Measurements from ENCODE around the gene ST6GALNAC3.
A peak's percentile ranks its signal among the peaks of the same experiment; 100 is the strongest.

Gene ST6GALNAC3

GRCh38 chr1:76247261-76247852 is 172.8 kb downstream of the ST6GALNAC3 start:
- no peak for DNase-seq (ENCODE audit: low spot score)

DNA sequence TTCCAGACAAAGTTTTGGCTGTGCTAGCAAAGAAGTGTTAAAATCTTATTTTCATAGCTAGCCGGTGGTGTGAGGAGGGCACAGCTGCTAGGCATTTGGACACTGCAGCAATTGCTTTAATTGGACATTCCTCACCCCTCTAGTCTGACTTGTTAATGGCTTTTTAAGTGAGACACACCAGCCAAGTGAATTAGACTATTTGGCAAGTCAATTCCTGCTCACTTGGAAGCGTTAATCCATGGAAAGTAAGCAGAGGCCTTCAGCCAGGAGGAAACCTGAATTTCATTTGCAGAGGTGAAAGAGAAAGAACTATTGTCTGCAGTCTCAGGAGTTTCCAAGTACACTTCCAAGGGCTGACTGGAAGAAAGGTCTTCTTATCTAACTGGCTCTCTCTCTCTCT is 175.7 kb downstream of the ST6GALNAC3 start:
- DNase-seq (ENCODE audit: low spot score): no peak

GRCh38 chr1:76252431-76252830 is 177.9 kb downstream of the ST6GALNAC3 start:
- DNase-seq (ENCODE audit: low spot score): no peak

- DNase-seq (ENCODE audit: low spot score): no peak
Observed at GRCh38 chr1:76254104-76255030, 179.8 kb downstream of the ST6GALNAC3 start.

- DNase-seq (ENCODE audit: low spot score): no peak
Observed at GRCh38 chr1:76256289-76257223, 182.0 kb downstream of the ST6GALNAC3 start.

- DNase-seq (ENCODE audit: low spot score): no peak
Observed at GRCh38 chr1:76257823-76258222, 183.3 kb downstream of the ST6GALNAC3 start.

- no peak for DNase-seq (ENCODE audit: low spot score)
Observed at GRCh38 chr1:76259270-76259669, 184.7 kb downstream of the ST6GALNAC3 start.

DNA sequence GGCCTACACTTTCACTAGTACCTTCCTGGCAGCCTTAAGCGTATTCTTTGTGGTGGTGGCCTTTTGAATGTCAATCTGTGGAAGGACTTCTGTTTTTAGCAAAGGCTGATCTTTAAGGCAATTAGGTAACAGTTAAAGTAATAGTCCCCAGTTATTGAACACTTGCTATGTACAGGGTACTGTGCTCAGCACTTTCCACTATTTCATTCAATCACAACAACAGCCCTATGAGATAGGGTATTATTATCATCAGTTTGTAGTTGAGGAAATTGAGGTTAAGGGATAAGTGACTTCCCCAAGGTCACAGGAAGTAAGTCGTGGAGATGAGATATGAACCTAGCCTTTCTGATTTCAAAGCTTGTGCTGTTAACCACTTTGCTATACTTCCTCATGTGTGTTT is 185.7 kb downstream of the ST6GALNAC3 start:
- DNase-seq (ENCODE audit: low spot score): no peak

DNA sequence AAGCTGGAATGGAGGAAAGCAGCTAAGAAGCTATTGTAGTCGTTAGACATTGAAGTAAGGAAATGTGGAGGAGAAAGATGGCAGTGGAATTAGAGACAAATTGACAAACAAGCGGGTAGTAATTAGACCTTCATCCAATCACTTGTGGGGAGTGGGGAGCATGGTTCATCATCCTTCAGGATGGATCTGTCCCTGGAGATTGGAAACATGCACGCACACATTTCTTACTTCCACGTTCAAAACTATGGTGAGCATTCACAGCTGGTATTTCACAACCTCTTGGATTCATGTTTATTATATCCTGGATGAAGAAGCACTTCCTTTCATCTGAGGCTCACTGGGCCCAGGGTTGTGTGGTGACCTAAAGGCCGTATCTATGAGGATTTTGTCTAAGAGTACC is 188.1 kb downstream of the ST6GALNAC3 start:
- DNase-seq (ENCODE audit: low spot score): no peak

DNA sequence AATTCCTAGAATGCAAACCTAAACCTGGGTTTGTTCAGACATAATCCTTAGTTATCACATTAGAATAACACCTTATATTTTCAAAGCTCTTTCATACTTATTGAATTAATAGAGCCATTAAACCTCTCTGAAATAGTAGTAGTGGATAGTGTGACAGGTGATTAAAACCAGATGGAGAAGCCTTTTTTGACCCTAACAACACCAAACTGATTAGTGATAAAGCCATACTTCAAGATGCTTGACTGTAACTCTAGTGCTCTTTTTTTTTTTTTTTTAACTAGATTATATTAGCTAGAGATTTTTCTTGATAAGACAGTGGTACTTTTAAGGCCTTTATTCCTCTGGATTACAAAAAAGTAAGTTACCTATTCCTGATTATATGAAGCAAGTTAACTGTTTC is 190.1 kb downstream of the ST6GALNAC3 start:
- DNase-seq (ENCODE audit: low spot score): no peak

- DNase-seq (ENCODE audit: low spot score): no peak
Observed at GRCh38 chr1:76266762-76267161, 192.2 kb downstream of the ST6GALNAC3 start.

GRCh38 chr1:76267631-76268030 is 193.1 kb downstream of the ST6GALNAC3 start:
- peak; percentile 58 for DNase-seq (ENCODE audit: low spot score)

- no peak for DNase-seq (ENCODE audit: low spot score)
Observed at GRCh38 chr1:76268341-76268740, 193.8 kb downstream of the ST6GALNAC3 start.

GRCh38 chr1:76269155-76269554 is 194.6 kb downstream of the ST6GALNAC3 start:
- DNase-seq (ENCODE audit: low spot score): no peak

DNA sequence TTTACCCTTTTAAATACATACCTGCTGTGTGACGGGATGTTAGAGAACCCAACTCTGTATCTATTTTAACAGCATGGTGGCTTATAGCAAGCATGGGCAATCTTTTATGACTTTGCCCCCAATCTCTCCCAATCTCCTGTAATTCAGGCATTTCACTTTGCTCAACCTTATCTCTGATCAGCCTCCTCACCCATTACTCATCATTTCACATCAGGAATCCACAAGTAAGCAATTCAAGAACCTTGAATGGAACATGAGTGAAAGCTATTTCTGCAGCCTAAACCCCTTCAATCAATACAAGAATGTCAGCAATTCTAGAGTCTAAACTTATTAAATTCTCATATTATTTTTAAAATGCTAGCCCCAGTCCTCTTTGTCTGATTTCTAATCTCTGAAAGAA is 199.8 kb downstream of the ST6GALNAC3 start:
- DNase-seq (ENCODE audit: low spot score): no peak

GRCh38 chr1:76274718-76275117 is 200.2 kb downstream of the ST6GALNAC3 start:
- no peak for DNase-seq (ENCODE audit: low spot score)

DNA sequence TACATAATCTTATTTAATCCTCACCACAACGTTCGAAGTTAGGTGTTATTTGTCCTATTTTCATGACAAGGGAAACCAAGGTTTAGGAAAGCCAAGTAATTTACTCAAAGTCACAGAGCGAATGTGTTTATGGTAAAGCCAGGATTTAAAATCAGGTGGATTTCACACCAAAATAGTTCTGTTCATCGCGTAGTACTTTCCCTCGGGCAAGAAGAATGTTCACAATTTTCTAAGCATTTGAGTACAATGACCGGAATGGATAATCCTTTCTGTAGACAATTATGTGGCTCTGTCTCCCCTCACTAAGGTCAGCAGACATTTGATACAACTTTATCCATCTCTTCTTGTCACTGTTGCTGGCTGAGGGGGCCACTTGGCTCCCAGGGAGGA is 204.2 kb downstream of the ST6GALNAC3 start:
- no peak for DNase-seq (ENCODE audit: low spot score)

- no peak for DNase-seq (ENCODE audit: low spot score)
Observed at GRCh38 chr1:76279101-76279748, 204.7 kb downstream of the ST6GALNAC3 start.

- no peak for DNase-seq (ENCODE audit: low spot score)
Observed at GRCh38 chr1:76281306-76281705, 206.8 kb downstream of the ST6GALNAC3 start.

GRCh38 chr1:76284842-76285241 is 210.3 kb downstream of the ST6GALNAC3 start:
- DNase-seq (ENCODE audit: low spot score): no peak

DNA sequence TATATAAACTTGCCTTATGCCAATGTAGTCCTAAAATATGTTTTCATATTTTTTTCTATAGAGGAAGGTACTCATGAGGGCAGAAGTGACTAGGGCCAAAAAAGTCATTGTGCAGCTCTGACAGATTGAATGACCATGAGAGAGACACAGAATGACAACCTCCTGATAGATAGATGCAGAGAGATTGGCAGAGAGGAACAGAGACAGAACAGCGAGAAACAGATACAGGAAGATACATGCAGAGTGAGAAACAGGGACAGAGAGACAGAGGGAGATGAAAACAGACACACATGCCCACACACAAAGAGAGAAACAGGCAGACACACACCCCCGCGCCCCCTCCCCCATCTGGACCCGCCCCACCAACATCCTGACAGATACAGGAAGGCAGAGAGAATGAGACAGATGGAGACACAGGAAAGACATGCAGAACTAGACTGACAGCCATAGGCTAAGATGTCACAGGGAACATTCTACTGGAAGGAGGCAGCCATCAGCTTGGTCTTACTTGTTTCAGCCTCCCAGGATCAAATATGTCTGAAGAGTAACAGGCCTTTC is 211.1 kb downstream of the ST6GALNAC3 start:
- peak; percentile 60 for DNase-seq (ENCODE audit: low spot score)

DNA sequence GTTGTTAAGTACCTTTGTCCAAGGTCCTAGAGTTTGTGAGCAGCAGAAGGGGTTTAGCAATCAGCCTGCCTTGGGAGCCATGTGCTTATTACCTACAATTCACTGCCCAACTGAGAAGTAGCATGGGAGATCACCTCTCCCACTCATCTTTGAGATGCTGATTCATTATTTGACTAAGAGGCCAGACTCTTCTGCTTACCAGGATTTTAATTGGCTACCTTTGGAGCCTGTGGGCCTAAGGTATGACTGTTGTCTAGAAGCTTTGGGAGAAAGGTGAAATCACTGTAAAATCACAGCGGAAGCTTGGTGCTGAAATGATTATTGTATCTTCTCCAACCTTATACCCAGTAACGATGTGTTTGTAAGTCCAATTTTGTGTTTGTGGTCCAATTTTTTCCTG is 213.4 kb downstream of the ST6GALNAC3 start:
- DNase-seq (ENCODE audit: low spot score): no peak

Measured in CD4-positive, alpha-beta T cell treated with Interleukin-6 at 100 ng/mL for 8 hours (primary cell).